NCI-H2171 treated with DMSO at 0.1 percent for 48 hours (cell line): ENCODE measurements around the gene CORT.
"Not testable (repeated sequence)": the region's sequence is repeated elsewhere in the genome, so short reads cannot be mapped to it uniquely, and the experiment has no call there.

Experiments used
- DNase-seq: peaks from one replicate; lab custom pipeline; 2025; lab: John Stamatoyannopoulos, UW

The CORT gene

GRCh38 chr1:10438677-10439163, 11.1 kb upstream of the CORT start:
- no peak for DNase-seq

- no peak for DNase-seq
Measured at GRCh38 chr1:10440305-10440704, 9.5 kb upstream of the CORT start.

GRCh38 chr1:10440794-10441193, 9.0 kb upstream of the CORT start:
- no peak for DNase-seq

GRCh38 chr1:10444248-10444647, 5.6 kb upstream of the CORT start:
- DNase-seq: no peak

GRCh38 chr1:10444795-10445397, 4.9 kb upstream of the CORT start:
- no peak for DNase-seq

- no peak for DNase-seq
Measured at GRCh38 chr1:10446790-10447422, 2.9 kb upstream of the CORT start.

GRCh38 chr1:10450156-10450814, 454 bp downstream of the CORT start:
- DNase-seq: no peak

GRCh38 chr1:10450836-10451235, 1.0 kb downstream of the CORT start:
- DNase-seq: peak; percentile 51

GRCh38 chr1:10451287-10451686, 1.5 kb downstream of the CORT start:
- DNase-seq: peak; percentile 65

GRCh38 chr1:10456048-10456447, 6.2 kb downstream of the CORT start:
- DNase-seq: no peak

GRCh38 chr1:10456661-10457060, 6.8 kb downstream of the CORT start:
- peak; percentile 69 for DNase-seq

GRCh38 chr1:10457462-10457861, 7.6 kb downstream of the CORT start:
- not testable (repeated sequence) for DNase-seq

- no peak for DNase-seq
Measured at GRCh38 chr1:10457875-10458274, 8.0 kb downstream of the CORT start.

- peak; percentile 46 for DNase-seq
Measured at GRCh38 chr1:10459184-10459583, 9.4 kb downstream of the CORT start.

GRCh38 chr1:10467078-10467477, 17.2 kb downstream of the CORT start:
- no peak for DNase-seq

- DNase-seq: no peak
Measured at GRCh38 chr1:10470043-10470442, 20.2 kb downstream of the CORT start.

- DNase-seq: peak; percentile 48
Measured at GRCh38 chr1:10471411-10472219, 21.8 kb downstream of the CORT start.

- peak; percentile 99 for DNase-seq
Measured at GRCh38 chr1:10472220-10473144, 22.7 kb downstream of the CORT start, which contains the start of gene DFFA. Gene DFFA (minus strand): TSS chr1:10472529. CDS start chr1:10472458, 71 bp downstream.

GRCh38 chr1:10473145-10473765, 23.4 kb downstream of the CORT start:
- DNase-seq: no peak

- DNase-seq: not testable (repeated sequence)
Measured at GRCh38 chr1:10474309-10474612, 24.4 kb downstream of the CORT start.
